Measurements from ENCODE around the gene RPS19. TPM values are rescaled to one million over a fixed set of nuclear protein-coding genes. Genes with fewer than 3 reads are reported as not detected.

The RPS19 gene
- total RNA-seq, 4 donors from 2014 or later: 673 to 1,241 (median 970) TPM

DNA sequence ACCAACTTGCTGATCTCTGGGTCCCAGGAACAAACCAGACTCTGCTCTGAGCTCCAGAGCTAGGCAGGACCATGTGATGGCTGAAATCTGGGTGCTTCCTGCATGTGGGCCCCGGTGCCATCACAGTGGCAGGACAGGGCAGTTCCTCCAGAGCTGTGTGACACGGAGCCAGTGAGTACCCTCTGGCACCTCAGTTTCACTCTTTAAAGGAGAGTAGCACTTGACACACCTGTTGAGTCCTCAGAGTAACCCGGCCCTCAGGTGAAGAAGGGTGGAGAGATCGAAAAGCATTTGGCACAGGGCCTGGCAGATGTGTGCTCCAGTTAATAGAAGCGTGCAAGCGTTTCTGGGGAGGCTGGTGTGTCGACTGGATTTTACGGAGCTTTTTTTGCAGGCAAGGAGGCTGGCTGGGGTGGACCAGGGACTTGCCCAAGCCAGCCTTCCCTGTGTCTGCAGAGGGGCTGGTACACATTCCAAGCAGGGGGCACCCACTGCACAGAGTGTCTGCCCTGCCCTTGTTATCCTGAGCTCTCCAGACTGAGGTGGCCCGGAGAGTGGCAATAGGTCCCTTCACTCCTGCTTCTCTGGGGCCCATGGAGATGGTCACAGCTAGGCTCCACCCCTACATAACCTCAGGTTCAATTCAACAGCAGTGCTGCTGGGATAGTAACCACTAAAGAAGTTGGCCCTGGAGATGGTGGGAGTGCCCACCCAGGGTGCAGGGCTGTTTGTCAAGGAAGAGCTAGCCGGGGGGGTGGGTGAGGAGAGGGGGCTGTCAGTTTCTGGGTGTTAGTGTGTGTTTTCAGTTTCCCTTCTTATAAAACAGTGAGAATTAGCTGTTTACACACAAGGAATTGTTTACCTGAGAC is 8.3 kb downstream of the RPS19 start:
- no peak overlapping the region for H3K4me3 ChIP-seq
- no peak for ATAC-seq
- 78 to 79% methylated on average over 2 to 4 of the region's 10 CpGs for WGBS, 2 donors (ENCODE audit: low coverage in 1 of 2)
- no peaks in the 10 kb centered on the region for H3K9me3 ChIP-seq
- H3K27me3 ChIP-seq: no peaks in the 10 kb centered on the region
- H3K36me3 ChIP-seq: peaks cover 0 to 92% of the 10 kb centered on the region in 2 donors
- TF ChIP-seq, protein P1, sequence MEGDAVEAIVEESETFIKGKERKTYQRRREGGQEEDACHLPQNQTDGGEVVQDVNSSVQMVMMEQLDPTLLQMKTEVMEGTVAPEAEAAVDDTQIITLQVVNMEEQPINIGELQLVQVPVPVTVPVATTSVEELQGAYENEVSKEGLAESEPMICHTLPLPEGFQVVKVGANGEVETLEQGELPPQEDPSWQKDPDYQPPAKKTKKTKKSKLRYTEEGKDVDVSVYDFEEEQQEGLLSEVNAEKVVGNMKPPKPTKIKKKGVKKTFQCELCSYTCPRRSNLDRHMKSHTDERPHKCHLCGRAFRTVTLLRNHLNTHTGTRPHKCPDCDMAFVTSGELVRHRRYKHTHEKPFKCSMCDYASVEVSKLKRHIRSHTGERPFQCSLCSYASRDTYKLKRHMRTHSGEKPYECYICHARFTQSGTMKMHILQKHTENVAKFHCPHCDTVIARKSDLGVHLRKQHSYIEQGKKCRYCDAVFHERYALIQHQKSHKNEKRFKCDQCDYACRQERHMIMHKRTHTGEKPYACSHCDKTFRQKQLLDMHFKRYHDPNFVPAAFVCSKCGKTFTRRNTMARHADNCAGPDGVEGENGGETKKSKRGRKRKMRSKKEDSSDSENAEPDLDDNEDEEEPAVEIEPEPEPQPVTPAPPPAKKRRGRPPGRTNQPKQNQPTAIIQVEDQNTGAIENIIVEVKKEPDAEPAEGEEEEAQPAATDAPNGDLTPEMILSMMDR (IDR thresholded peaks at IDR 0.05): no peak
- no peak for TF ChIP-seq POLR2AphosphoS5 (IDR thresholded peaks at IDR 0.05)
- TF ChIP-seq EP300 (IDR thresholded peaks at IDR 0.05): no peak
- no peak for TF ChIP-seq POLR2A (IDR thresholded peaks at IDR 0.05)
- H3K4me1 ChIP-seq: peaks cover 0 to 54% (median 6%) of the 10 kb centered on the region in 3 donors
- no peak overlapping the region for H3K27ac ChIP-seq

DNA sequence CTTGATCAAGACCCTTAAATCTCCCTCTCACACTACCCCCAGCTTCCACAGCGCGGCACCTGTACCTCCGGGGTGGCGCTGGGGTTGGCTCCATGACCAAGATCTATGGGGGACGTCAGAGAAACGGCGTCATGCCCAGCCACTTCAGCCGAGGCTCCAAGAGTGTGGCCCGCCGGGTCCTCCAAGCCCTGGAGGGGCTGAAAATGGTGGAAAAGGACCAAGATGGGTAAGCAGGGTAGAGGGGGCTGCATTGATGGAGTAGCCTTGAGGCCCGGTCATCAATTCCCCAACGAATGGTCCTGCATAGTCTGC is 8.9 kb downstream of the RPS19 start:
- Histone ChIP-seq H3K4me1 (peaks cover 0 to 48% (median 4%) of the 10 kb centered on the region in 3 donors), H3K27me3 (no peaks in the 10 kb centered on the region), H3K9me3 (no peaks in the 10 kb centered on the region), H3K27ac (no peak overlapping the region), H3K36me3 (peaks cover 0 to 86% of the 10 kb centered on the region in 2 donors), H3K4me3 (no peak overlapping the region)
- ATAC-seq: no peak
- no peak for TF ChIP-seq EP300 (IDR thresholded peaks at IDR 0.05)
- TF ChIP-seq, protein P1 (IDR thresholded peaks at IDR 0.05): no peak
- TF ChIP-seq POLR2A (IDR thresholded peaks at IDR 0.05): no peak
- no peak for TF ChIP-seq POLR2AphosphoS5 (IDR thresholded peaks at IDR 0.05)
- WGBS, 2 donors (ENCODE audit: low coverage in 1 of 2): 75 to 80% methylated on average over 2 to 9 of the region's 12 CpGs

DNA sequence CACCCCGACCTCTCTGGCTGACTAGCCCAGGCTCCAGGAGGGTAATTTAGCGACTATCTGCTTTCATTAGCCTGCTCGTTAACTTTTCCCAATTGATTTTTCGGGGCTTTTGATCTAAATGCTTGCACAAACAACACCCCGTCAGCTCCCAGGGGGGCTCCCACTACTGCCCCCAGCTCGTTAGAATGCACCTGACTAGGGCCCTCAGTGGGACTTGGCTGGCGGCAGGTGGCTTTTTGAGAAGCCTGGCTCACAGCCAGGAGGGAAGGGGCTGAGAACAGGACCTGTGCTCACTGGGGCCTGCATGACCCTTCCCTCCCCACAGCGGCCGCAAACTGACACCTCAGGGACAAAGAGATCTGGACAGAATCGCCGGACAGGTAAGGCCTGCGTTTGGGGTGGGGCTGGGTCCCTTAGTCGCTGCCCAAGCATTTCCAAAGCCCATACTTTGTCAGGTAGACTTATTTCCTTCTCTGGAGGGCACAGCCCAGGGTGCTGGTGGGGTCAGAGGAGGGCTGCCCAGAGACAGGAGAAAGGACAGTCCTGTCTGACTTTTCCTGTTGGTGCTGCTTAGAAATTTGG is 9.4 kb downstream of the RPS19 start:
- Histone ChIP-seq H3K36me3 (peaks cover 0 to 81% of the 10 kb centered on the region in 2 donors), H3K27ac (no peak overlapping the region)

DNA sequence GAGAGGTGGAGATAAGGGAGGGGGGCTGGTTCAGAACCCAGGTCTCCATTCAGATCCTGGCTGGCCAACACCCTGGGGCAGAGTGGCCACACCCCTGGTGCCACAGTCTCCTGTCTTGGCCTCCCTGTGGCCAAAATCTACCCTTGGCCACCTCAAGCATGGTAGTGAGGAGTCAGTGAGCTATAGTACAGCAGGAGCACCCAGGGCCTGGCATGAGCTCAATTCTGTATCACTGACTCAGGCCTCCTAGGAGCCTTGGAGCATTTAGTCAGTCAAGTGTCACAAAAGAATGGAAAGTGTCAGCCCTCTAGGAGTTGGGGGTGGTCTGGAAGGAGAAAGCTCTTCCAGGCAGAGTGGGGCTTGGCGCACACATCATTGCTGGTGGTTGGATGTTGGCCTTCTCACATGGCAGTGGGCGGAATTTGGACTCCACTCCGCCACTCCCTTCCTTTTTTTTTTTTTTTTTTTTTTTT is 10.4 kb downstream of the RPS19 start:
- Histone ChIP-seq H3K4me3 (no peak overlapping the region), H3K9me3 (no peaks in the 10 kb centered on the region), H3K4me1 (peaks cover 0 to 33% (median 4%) of the 10 kb centered on the region in 3 donors), H3K36me3 (peaks cover 0 to 71% of the 10 kb centered on the region in 2 donors), H3K27ac (no peak overlapping the region), H3K27me3 (no peaks in the 10 kb centered on the region)
- TF ChIP-seq, protein P1 (IDR thresholded peaks at IDR 0.05): no peak
- TF ChIP-seq EP300 (IDR thresholded peaks at IDR 0.05) (no peak), POLR2AphosphoS5 (IDR thresholded peaks at IDR 0.05) (no peak), POLR2A (IDR thresholded peaks at IDR 0.05) (no peak)
- peak; percentile 25 for ATAC-seq
- 51 to 60% methylated on average over 1 to 3 of the region's 3 CpGs for WGBS, 2 donors (ENCODE audit: low coverage in 1 of 2)

More for the DNA sequence above, 9.4 kb downstream of the RPS19 start:
- TF ChIP-seq EP300 (IDR thresholded peaks at IDR 0.05) (no peak), POLR2AphosphoS5 (IDR thresholded peaks at IDR 0.05) (no peak)
- TF ChIP-seq, protein P1 (IDR thresholded peaks at IDR 0.05): no peak
- H3K27me3 ChIP-seq: no peaks in the 10 kb centered on the region
- WGBS, 2 donors (ENCODE audit: low coverage in 1 of 2): 76% methylated on average over 5 of the region's 13 CpGs; no CpG with 5 or more reads in 1 of the 2 donors
- no peaks in the 10 kb centered on the region for H3K9me3 ChIP-seq
- no peak for ATAC-seq
- H3K4me3 ChIP-seq: no peak overlapping the region
- peaks cover 0 to 42% (median 4%) of the 10 kb centered on the region in 3 donors for H3K4me1 ChIP-seq
